K562 (cell line): ENCODE measurements around the gene CDC42EP5. TPM values are rescaled to one million over a fixed set of nuclear protein-coding genes. Genes with fewer than 3 reads are reported as not detected.
A peak's percentile ranks its signal among the peaks of the same experiment; 100 is the strongest.

Experiments
- ATAC-seq: fragments of 200-7000 bp; cut with Tn5 transposase; 3 replicates; pipeline ENCODE4 v1.9.1; 2020; ENCODE audit warnings: moderate library complexity
- BruUV-seq: library from RNA; stranded (reverse); fragments of 400-500 nt; replicated peaks from 2 replicates; lab custom pipeline; 2021; lab: Mats Ljungman, UMichigan
- CTCF ChIA-PET: fragments of 300-600 bp; formaldehyde crosslinking; extraction: SDS; loops from one replicate; lab custom pipeline; 2021; ENCODE audit warnings: low intra/inter-chr PET ratio; lab: Yijun Ruan, JAX
- POLR2A ChIA-PET: fragments of 300-600, 350-650 bp; sonication (Branson Sonifier 250); formaldehyde crosslinking; extraction: SDS; loops from one replicate; lab custom pipeline; 2021; ENCODE audit warnings: antibody characterized with exemption, inconsistent platforms; lab: Yijun Ruan, JAX
- DNase-seq, 4 experiments: peaks; one replicate each; pipeline versions ENCODE4 v3.0.0 to v3.0.0-alpha.2; 2011 to 2018; ENCODE audit warnings: low spot score in 3 of 4, mixed read lengths in 3 of 4; ENCODE audit errors: extremely low read depth in 1 of 4
- FAIRE-seq: peaks from 2 replicates; lab custom pipeline; 2011; peaks lifted over from hg19 to GRCh38; lab: Jason Lieb, UNC
- H2AFZ ChIP-seq: 2 replicates; pipeline ENCODE4 v1.6.0; 2011; ENCODE audit warnings: low read depth, low read length, control low read depth, inconsistent platforms
- H3K27ac ChIP-seq: fragments of 200-600 bp; 3 replicates; pipeline ENCODE4 v1.8.0; 2011; ENCODE audit warnings: low read depth, mild to moderate bottlenecking, control low read depth, inconsistent platforms, low read length, moderate library complexity, mixed read lengths; ENCODE audit errors: extremely low read depth
- H3K27me3 ChIP-seq, 2 experiments: fragments of 300-600 bp in 1 of 2; 2 replicates in 1 of 2; 3 replicates in 1 of 2; pipeline versions ENCODE4 v1.6.0 to v1.8.0; 2011; ENCODE audit warnings: inconsistent platforms in 2 of 2, low read length in 2 of 2, mild to moderate bottlenecking in 1 of 2, mixed read lengths in 1 of 2, moderate library complexity in 1 of 2; ENCODE audit not compliant: control insufficient read depth in 2 of 2, insufficient read depth in 2 of 2
- H3K36me3 ChIP-seq: fragments of 300-600 bp; 3 replicates; pipeline ENCODE4 v1.8.0; 2011; ENCODE audit warnings: mild to moderate bottlenecking, low read length, inconsistent platforms; ENCODE audit not compliant: control insufficient read depth, insufficient read depth
- H3K4me1 ChIP-seq, 2 experiments: fragments of 200-600 bp in 1 of 2; replicated peaks in 1 of 2; 2 replicates in 1 of 2; 3 replicates in 1 of 2; pipeline versions ENCODE4 v1.5.1 to v1.8.0; 2011; ENCODE audit warnings: inconsistent platforms in 2 of 2, low read length in 2 of 2, mild to moderate bottlenecking in 1 of 2, mixed read lengths in 1 of 2, moderate library complexity in 1 of 2; ENCODE audit not compliant: control insufficient read depth in 2 of 2, insufficient read depth in 2 of 2
- H3K4me2 ChIP-seq: 2 replicates; pipeline ENCODE4 v1.6.1; 2011; ENCODE audit warnings: low read length, control low read depth, inconsistent platforms, mixed read lengths; ENCODE audit not compliant: insufficient read depth
- H3K4me3 ChIP-seq: fragments of 200-600 bp; sonication (generic), shearing (Covaris generic); 2 replicates; pipeline ENCODE4 v1.5.1; 2016; ENCODE audit warnings: control low read depth, inconsistent platforms
- H3K79me2 ChIP-seq: fragments of 200-600 bp; 3 replicates; pipeline ENCODE4 v1.8.0; 2011; ENCODE audit warnings: low read length, inconsistent platforms; ENCODE audit not compliant: control insufficient read depth, insufficient read depth
- H3K9ac ChIP-seq, 2 experiments: 2 replicates each; pipeline versions ENCODE4 v1.6.0 to v1.6.1; 2011; ENCODE audit warnings: low read depth in 2 of 2, low read length in 2 of 2, control low read depth in 1 of 2, inconsistent platforms in 1 of 2, mild to moderate bottlenecking in 1 of 2, mixed read lengths in 1 of 2; ENCODE audit not compliant: insufficient read depth in 1 of 2
- H3K9me1 ChIP-seq: one replicate; pipeline ENCODE4 v1.6.0; 2011; ENCODE audit warnings: inconsistent platforms, mild to moderate bottlenecking, low read length, moderate library complexity; ENCODE audit not compliant: control insufficient read depth, insufficient read depth
- H3K9me3 ChIP-seq: replicated peaks from 2 replicates; pipeline ENCODE4 v1.5.1; 2011; ENCODE audit warnings: low read depth, low read length, inconsistent platforms; ENCODE audit not compliant: control insufficient read depth, insufficient read depth
- H4K20me1 ChIP-seq: replicated peaks from 2 replicates; pipeline ENCODE4 v1.6.1; 2011; ENCODE audit warnings: low read length, inconsistent platforms, mixed read lengths; ENCODE audit not compliant: control insufficient read depth, insufficient read depth
- GTF2A2 ChIP-seq: IDR thresholded peaks from 2 replicates; pipeline ENCODE4 v1.6.1; 2016; ENCODE audit warnings: mild to moderate bottlenecking, missing genetic modification characterization, missing compliant biosample characterization
- POLR2A ChIP-seq: fragments of 450-650 bp; conservative IDR thresholded peaks from 2 replicates; pipeline ENCODE4 v1.6.1; 2016
- POLR2G ChIP-seq: fragments of 200-400 bp; formaldehyde crosslinking; IDR thresholded peaks from 2 replicates; pipeline ENCODE4 v1.6.1; 2017; ENCODE audit warnings: low read depth, mild to moderate bottlenecking, antibody characterized with exemption, low read length, moderate library complexity
- RBFOX2 ChIP-seq: fragments of 200-400 bp; formaldehyde crosslinking; IDR thresholded peaks from 2 replicates; pipeline ENCODE4 v1.6.1; 2017; ENCODE audit warnings: low read depth, mild to moderate bottlenecking, low read length, moderate library complexity
- SNIP1 ChIP-seq: fragments of 450-650 bp; IDR thresholded peaks from 2 replicates; pipeline ENCODE4 v1.7.1; 2017; ENCODE audit warnings: low read depth, mild to moderate bottlenecking
- SUPT5H ChIP-seq: fragments of 450-650 bp; IDR thresholded peaks from 2 replicates; pipeline ENCODE4 v1.6.1; 2016
- TRIM24 ChIP-seq, 2 experiments: fragments of 450-650 bp; IDR thresholded peaks; 2 replicates each; pipeline ENCODE4 v1.6.1; 2016
- WHSC1 ChIP-seq: IDR thresholded peaks from one replicate; pipeline ENCODE4 v1.6.1; 2012; ENCODE audit warnings: low read length, control low read depth, inconsistent platforms
- WGBS: fragments of 100-300 bp; shearing (Covaris generic); methylation state at CpG from one replicate; pipeline ENCODE4 v1.1.6; 2016; ENCODE audit warnings: low coverage, mixed read lengths; ENCODE audit not compliant: insufficient coverage; ENCODE audit errors: missing lambda C conversion rate; 5-methylcytosine and 5-hydroxymethylcytosine counted together
- in situ Hi-C: fragments of 300-500 bp; cut with MboI; formaldehyde crosslinking; loops from 4 replicates; pipeline ENCODE4 v1.15.0; 2018; ENCODE audit warnings: inconsistent platforms, mixed read lengths
- intact Hi-C: fragments of 100-400 bp; cut with micrococcal nuclease; formaldehyde crosslinking; loops from 2 replicates; pipeline ENCODE4 v1.14.2; 2022
- polyA plus RNA-seq, 8 experiments: library from polyadenylated mRNA; depleted of rRNA in 4 of 8; stranded (reverse) in 5 of 8; unstranded in 3 of 8; fragments of >200 nt; fragmentation: Nextera tagmentation in 2 of 8; fragmentation: Illumina TruSeq in 1 of 8; extraction: Ambion mirVana in 2 of 8; extraction: Trizol in 1 of 8; gene quantifications; 2 replicates each; pipeline versions ENCODE4 v1.2.1 to v1.2.3, GENCODE V29; 2011 to 2014; ENCODE audit warnings: inconsistent platforms in 1 of 8, missing spikeins in 1 of 8
- total RNA-seq, 7 experiments: library from RNA; depleted of rRNA in 6 of 7; stranded (reverse); fragments of >200 nt in 6 of 7; fragmentation: Illumina TruSeq in 2 of 7; extraction: Trizol in 2 of 7; gene quantifications; 2 replicates each; pipeline versions ENCODE4 v1.2.1 to v1.2.3, GENCODE V29; 2011 to 2021; ENCODE audit warnings: low replicate concordance in 1 of 7
- TF ChIP-seq, protein P1 (sequence below): sonication (generic); formaldehyde crosslinking; IDR thresholded peaks from 2 replicates; pipeline ENCODE4 v1.8.0; 2022; ENCODE audit warnings: mild to moderate bottlenecking, low read depth, missing genetic modification reagents

The CDC42EP5 gene
- total and polyA plus RNA-seq, 9 of the 15 experiments (the other 6 are each of a cell fraction or from before 2014, with no cell fraction given): 0.15 to 0.38 TPM; not detected in 7

GRCh38 chr19:54457773-54458647 lies 15.1 kb downstream of the CDC42EP5 start:
- Histone ChIP-seq H3K27ac (no peak overlapping the region), H3K4me3 (no peak overlapping the region), H4K20me1 (peaks cover 19% of the 10 kb centered on the region; the same call in 1 of the 2 replicates), H3K27me3 (no peaks in the 10 kb centered on the region), H3K79me2 (peaks cover 13% of the 10 kb centered on the region), H3K4me2 (no peak overlapping the region), H3K9me3 (no peaks in the 10 kb centered on the region), H3K4me1 (peaks cover 0 to 27% of the 10 kb centered on the region in 2 experiments; a peak in 2 of 5 replicates), H2AFZ (no peak overlapping the region), H3K36me3 (peaks cover 94% of the 10 kb centered on the region), H3K9ac (peak overlapping the region in 1 of 2 experiments; percentile 45; a peak in 1 of 4 replicates), H3K9me1 (peaks cover 2% of the 10 kb centered on the region)
- FAIRE-seq (no peak), DNase-seq (peak in 2 of 4 experiments; percentile 5 to 6), ATAC-seq (no peak)
- CTCF ChIA-PET: no interaction called here
- POLR2A ChIA-PET: interaction anchor here (0.6 to 1.1 kb wide), 2 partner anchors 10 to 765 kb away, joined by 3 to 6 read pairs; partner anchors contain the start of gene LENG8
- TF ChIP-seq TRIM24 (IDR thresholded peaks at IDR 0.05): no peak
- TF ChIP-seq, protein P1, sequence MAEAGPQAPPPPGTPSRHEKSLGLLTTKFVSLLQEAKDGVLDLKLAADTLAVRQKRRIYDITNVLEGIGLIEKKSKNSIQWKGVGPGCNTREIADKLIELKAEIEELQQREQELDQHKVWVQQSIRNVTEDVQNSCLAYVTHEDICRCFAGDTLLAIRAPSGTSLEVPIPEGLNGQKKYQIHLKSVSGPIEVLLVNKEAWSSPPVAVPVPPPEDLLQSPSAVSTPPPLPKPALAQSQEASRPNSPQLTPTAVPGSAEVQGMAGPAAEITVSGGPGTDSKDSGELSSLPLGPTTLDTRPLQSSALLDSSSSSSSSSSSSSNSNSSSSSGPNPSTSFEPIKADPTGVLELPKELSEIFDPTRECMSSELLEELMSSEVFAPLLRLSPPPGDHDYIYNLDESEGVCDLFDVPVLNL (CRISPR knock-in tag): no peak
- TF ChIP-seq POLR2G: peak; percentile 45
- 0 out of 2 replicates have a peak, but pooled peaks have one; percentile 8 for TF ChIP-seq POLR2A
- no peak for TF ChIP-seq GTF2A2 (tag)
- no peak for TF ChIP-seq SNIP1
- TF ChIP-seq SUPT5H: 0 out of 2 replicates have a peak, but pooled peaks have one; percentile 30
- TF ChIP-seq WHSC1: no peak
- peak; percentile 52 for TF ChIP-seq RBFOX2
- intact Hi-C loops: no loop called here
- in situ Hi-C loops: no loop called here
- 91% methylated on average over 29 of the region's 42 CpGs for WGBS
- BruUV-seq: no TSS peak
